Esophagus squamous epithelium (tissue), 5 donors: Measurements from ENCODE around the gene DHRS7. TPM values are rescaled to one million over a fixed set of nuclear protein-coding genes. Genes with fewer than 3 reads are reported as not detected.

ENCODE experiments used
- DNase-seq: peaks from one replicate; lab custom pipeline; 2025; lab: John Stamatoyannopoulos, UW
- H3K27ac ChIP-seq, 4 donors: fragments of 200-600 bp; sonication (generic); one replicate each; pipeline ENCODE4 v1.5.1; 2016 to 2019; ENCODE audit warnings: mild to moderate bottlenecking in 1 of 4
- H3K27me3 ChIP-seq, 4 donors: fragments of 200-600 bp; sonication (generic); 1 replicate in 3 of 4; 2 replicates in 1 of 4; pipeline versions ENCODE4 v1.5.1 to v1.6.0; 2017 to 2021; ENCODE audit warnings: antibody characterized with exemption in 1 of 4
- H3K36me3 ChIP-seq, 3 donors: fragments of 200-600 bp; sonication (generic); one replicate each; pipeline ENCODE4 v1.5.1; 2016 to 2019
- H3K4me1 ChIP-seq, 3 donors: fragments of 200-600 bp; sonication (generic); one replicate each; pipeline ENCODE4 v1.5.1; 2017 to 2019
- H3K4me3 ChIP-seq, 4 donors: fragments of 200-600 bp; sonication (generic); 1 replicate in 3 of 4; 2 replicates in 1 of 4; pipeline ENCODE4 v1.5.1; 2016 to 2019; ENCODE audit warnings: mild to moderate bottlenecking in 2 of 4, moderate library complexity in 1 of 4
- H3K9me3 ChIP-seq, 3 donors: fragments of 200-600 bp; sonication (generic); one replicate each; pipeline ENCODE4 v1.5.1; 2016 to 2019
- CTCF ChIP-seq, 6 experiments: fragments of 450-650 bp in 4 of 6; fragments of 200-600 bp in 2 of 6; sonication (generic) in 2 of 6; IDR thresholded peaks; one replicate each; pipeline ENCODE4 v1.5.1; 2016 to 2019; ENCODE audit warnings: antibody characterized with exemption in 6 of 6, mild to moderate bottlenecking in 4 of 6, moderate library complexity in 4 of 6
- POLR2A ChIP-seq, 4 donors: fragments of 450-650 bp; IDR thresholded peaks; one replicate each; pipeline ENCODE4 v1.6.1; 2017; ENCODE audit warnings: antibody characterized with exemption in 4 of 4, mild to moderate bottlenecking in 4 of 4, moderate library complexity in 3 of 4
- WGBS, 2 donors: methylation state at CpG; one replicate each; pipeline ENCODE4 v1.1.5; 2018; 5-methylcytosine and 5-hydroxymethylcytosine counted together
- intact Hi-C: fragments of 100-400 bp; cut with DNase I; formaldehyde crosslinking; loops from one replicate; pipeline ENCODE4 v1.15.0; 2022
- total RNA-seq, 4 donors: library from RNA; depleted of rRNA; stranded (reverse); fragments of >200 nt; gene quantifications; one replicate each; pipeline ENCODE4 v1.1.0, GENCODE V29; 2016
- donor health status: DM: yes; HTN: yes; CAD: no.

Gene DHRS7
- total RNA-seq, 4 donors from 2014 or later, result 43.1 to 82.0 (median 60.1) TPM

GRCh38 chr14:60179431-60179869 is 14.3 kb upstream of the DHRS7 start:
- TF ChIP-seq POLR2A (IDR thresholded peaks at IDR 0.05) (no peak), CTCF (IDR thresholded peaks at IDR 0.05) (no peak)
- Histone ChIP-seq H3K27ac (peak overlapping the region in 2 of 4 donors; percentile 0 to 7), H3K9me3 (no peaks in the 10 kb centered on the region), H3K4me3 (no peak overlapping the region), H3K27me3 (no peaks in the 10 kb centered on the region), H3K4me1 (peaks cover 0 to 20% (median 8%) of the 10 kb centered on the region in 3 donors), H3K36me3 (no peaks in the 10 kb centered on the region)
- 26 to 47% methylated on average over 3 of the region's 3 CpGs for WGBS, 2 donors
- intact Hi-C loops, result no loop called here
- no peak for DNase-seq

GRCh38 chr14:60178820-60179219 is 13.6 kb upstream of the DHRS7 start:
- DNase-seq, result no peak
- intact Hi-C loops, result no loop called here
- TF ChIP-seq POLR2A (IDR thresholded peaks at IDR 0.05) (no peak), CTCF (IDR thresholded peaks at IDR 0.05) (no peak)
- no peaks in the 10 kb centered on the region for H3K9me3 ChIP-seq
- no peaks in the 10 kb centered on the region for H3K36me3 ChIP-seq
- peaks cover 0 to 15% (median 4%) of the 10 kb centered on the region in 3 donors for H3K4me1 ChIP-seq
- no peaks in the 10 kb centered on the region for H3K27me3 ChIP-seq
- H3K4me3 ChIP-seq, result no peak overlapping the region
- no peak overlapping the region for H3K27ac ChIP-seq
- 94 to 96% methylated on average over 1 of the region's 1 CpG for WGBS, 2 donors

- Histone ChIP-seq H3K36me3 (no peaks in the 10 kb centered on the region), H3K27me3 (no peaks in the 10 kb centered on the region), H3K9me3 (no peaks in the 10 kb centered on the region), H3K4me3 (no peak overlapping the region), H3K4me1 (peaks cover 0 to 11% (median 0%) of the 10 kb centered on the region in 3 donors), H3K27ac (no peak overlapping the region)
- intact Hi-C loops, result no loop called here
- 85 to 100% methylated on average over 1 of the region's 1 CpG for WGBS, 2 donors
- TF ChIP-seq POLR2A (IDR thresholded peaks at IDR 0.05) (no peak), CTCF (IDR thresholded peaks at IDR 0.05) (no peak)
- no peak for DNase-seq
Observed at GRCh38 chr14:60178164-60178563, 13.0 kb upstream of the DHRS7 start.

GRCh38 chr14:60175255-60175902 is 10.2 kb upstream of the DHRS7 start:
- DNase-seq, result no peak
- Histone ChIP-seq H3K36me3 (no peaks in the 10 kb centered on the region), H3K4me1 (peaks cover 0 to 11% (median 0%) of the 10 kb centered on the region in 3 donors), H3K9me3 (no peaks in the 10 kb centered on the region), H3K27me3 (no peaks in the 10 kb centered on the region), H3K27ac (no peak overlapping the region), H3K4me3 (no peak overlapping the region)
- 63 to 81% methylated on average over 2 of the region's 2 CpGs for WGBS, 2 donors
- intact Hi-C loops, result no loop called here
- TF ChIP-seq POLR2A (IDR thresholded peaks at IDR 0.05), result no peak
- no peak for TF ChIP-seq CTCF (IDR thresholded peaks at IDR 0.05)

GRCh38 chr14:60174352-60175254 is 9.4 kb upstream of the DHRS7 start:
- no peak for TF ChIP-seq CTCF (IDR thresholded peaks at IDR 0.05)
- no peak for TF ChIP-seq POLR2A (IDR thresholded peaks at IDR 0.05)
- Histone ChIP-seq H3K27ac (no peak overlapping the region), H3K4me3 (no peak overlapping the region), H3K4me1 (peaks cover 0 to 5% (median 0%) of the 10 kb centered on the region in 3 donors), H3K36me3 (no peaks in the 10 kb centered on the region), H3K27me3 (no peaks in the 10 kb centered on the region), H3K9me3 (no peaks in the 10 kb centered on the region)
- intact Hi-C loops, result no loop called here
- no peak for DNase-seq
- WGBS, 2 donors, result 91 to 94% methylated on average over 11 of the region's 11 CpGs
